SK-N-SH treated with all-trans-retinoic acid at 6 μM for 48 hours (cell line): ENCODE data around the gene BAG5.

Source experiments
- GLIS3 ChIP-seq: fragments of 250-450 bp; sonication (Bioruptor Pico); IDR thresholded peaks from 2 replicates; pipeline ENCODE4 v1.5.0; 2020; ENCODE audit warnings: mild to moderate bottlenecking, moderate library complexity
- PATZ1 ChIP-seq: fragments of 250-450 bp; sonication (Bioruptor Pico); IDR thresholded peaks from 2 replicates; pipeline ENCODE4 v1.8.0; 2020; ENCODE audit warnings: mild to moderate bottlenecking, moderate library complexity, borderline replicate concordance
- PPARA ChIP-seq: fragments of 250-450 bp; sonication (Bioruptor Pico); IDR thresholded peaks from 2 replicates; pipeline ENCODE4 v1.5.0; 2020; ENCODE audit warnings: mild to moderate bottlenecking, borderline replicate concordance
- TOX ChIP-seq: fragments of 250-450 bp; sonication (Bioruptor Pico); IDR thresholded peaks from 2 replicates; pipeline ENCODE4 v1.8.0; 2021; ENCODE audit warnings: mild to moderate bottlenecking, moderate library complexity, borderline replicate concordance
- ZFP30 ChIP-seq: fragments of 450-650 bp; formaldehyde crosslinking; IDR thresholded peaks from 2 replicates; pipeline ENCODE4 v1.5.0; 2022; ENCODE audit warnings: mild to moderate bottlenecking, moderate library complexity

- TF ChIP-seq TOX (CRISPR knock-in tag) (no peak), PPARA (CRISPR knock-in tag) (no peak), ZFP30 (no peak), GLIS3 (CRISPR knock-in tag) (no peak), PATZ1 (CRISPR knock-in tag) (no peak)
Measured at GRCh38 chr14:103533999-103534575, 28.4 kb downstream of the BAG5 start.
